Pons (tissue), 1 donor: ENCODE data around the gene RBM8A.
A peak's percentile ranks its signal among the peaks of the same experiment; 100 is the strongest.

Source experiments
- DNase-seq: peaks from one replicate; pipeline ENCODE4 v3.0.0-alpha.2; 2016; ENCODE audit warnings: low spot score

Gene RBM8A

GRCh38 chr1:145927063-145927886, at the start of gene RBM8A:
RBM8A (minus strand) TSS chr1:145927484; CDS start chr1:145927426, 58 bp downstream.
- DNase-seq: peak; percentile 99

GRCh38 chr1:145977016-145977415, 49.7 kb upstream of the RBM8A start:
- no peak for DNase-seq

GRCh38 chr1:145975216-145975615, 47.9 kb upstream of the RBM8A start:
- DNase-seq: no peak

- no peak for DNase-seq
These were observed 47.4 kb upstream of the RBM8A start for GRCh38 chr1:145974721-145975120.

- DNase-seq: no peak
These were observed 45.3 kb upstream of the RBM8A start for GRCh38 chr1:145972580-145972979.

- DNase-seq: no peak
These were observed 40.0 kb upstream of the RBM8A start for GRCh38 chr1:145967288-145967687.

- DNase-seq: no peak
These were observed 37.9 kb upstream of the RBM8A start for GRCh38 chr1:145965119-145965744.

- DNase-seq: peak; percentile 99
These were observed 37.2 kb upstream of the RBM8A start, which contains the start of the genes ANKRD34A and POLR3GL for GRCh38 chr1:145964328-145965118. ANKRD34A (minus strand) TSS chr1:145964575; CDS start chr1:145961759, 2,816 bp downstream. POLR3GL (plus strand) TSS chr1:145964690; CDS start chr1:145974866, 10,176 bp downstream.

- DNase-seq: peak; percentile 43
These were observed 36.2 kb upstream of the RBM8A start for GRCh38 chr1:145963265-145964019.

GRCh38 chr1:145962157-145963102, 35.1 kb upstream of the RBM8A start:
- DNase-seq: peak; percentile 77

GRCh38 chr1:145961425-145962156, 34.3 kb upstream of the RBM8A start:
- DNase-seq: peak; percentile 54

- no peak for DNase-seq
These were observed 33.8 kb upstream of the RBM8A start for GRCh38 chr1:145961109-145961424.

- peak; percentile 50 for DNase-seq
These were observed 33.3 kb upstream of the RBM8A start for GRCh38 chr1:145960468-145961108.

- no peak for DNase-seq
These were observed 32.7 kb upstream of the RBM8A start for GRCh38 chr1:145959957-145960467.

GRCh38 chr1:145959333-145959732, 32.0 kb upstream of the RBM8A start:
- peak; percentile 32 for DNase-seq

GRCh38 chr1:145958734-145959133, 31.4 kb upstream of the RBM8A start:
- DNase-seq: no peak

GRCh38 chr1:145957443-145958319, 30.4 kb upstream of the RBM8A start, which contains the start of gene LIX1L:
LIX1L (minus strand) TSS chr1:145958017; CDS start chr1:145957927, 90 bp downstream.
- DNase-seq: peak; percentile 99
